ENCODE results near the gene DNAH1. TPM values are rescaled to one million over a fixed set of nuclear protein-coding genes. Genes with fewer than 3 reads are reported as not detected.

The DNAH1 gene
- total and polyA plus RNA-seq, 2 experiments from 2014 or later = 0.81 to 1.8 TPM

- TF ChIP-seq EZH2 (IDR thresholded peaks at IDR 0.05; ENCODE audit: low read depth, unreplicated experiment) (no peak), STAT1 (IDR thresholded peaks at IDR 0.05; ENCODE audit: unreplicated experiment) (no peak), CREB1 (CRISPR knock-in tag; IDR thresholded peaks at IDR 0.05; ENCODE audit: low read depth) (no peak), POLR2AphosphoS5 (IDR thresholded peaks at IDR 0.05; ENCODE audit: low read depth) (no peak), CTCF (conservative IDR thresholded peaks at IDR 0.05; ENCODE audit: low read depth in 2 of 2) (no peak), ETS1 (IDR thresholded peaks at IDR 0.05) (no peak), JUNB (IDR thresholded peaks at IDR 0.05; ENCODE audit: unreplicated experiment) (no peak), NANOG (IDR thresholded peaks at IDR 0.05; ENCODE audit: borderline replicate concordance) (no peak)
- Histone ChIP-seq H3K4me3 (no peak overlapping the region), H3K27ac (ENCODE audit: low read depth) (no peak overlapping the region), H3K36me3 (ENCODE audit: insufficient read depth) (no peaks in the 10 kb centered on the region), H3K4me2 (no peak overlapping the region), H3K9me2 (ENCODE audit: insufficient read depth) (no peaks in the 10 kb centered on the region), H3K4me1 (ENCODE audit: insufficient read depth) (no peaks in the 10 kb centered on the region), H3K79me2 (replicated peaks; ENCODE audit: insufficient read depth) (no peaks in the 10 kb centered on the region), H3F3A (replicated peaks; ENCODE audit: low read depth) (no peaks in the 10 kb centered on the region), H3K27me3 (ENCODE audit: insufficient read depth) (no peaks in the 10 kb centered on the region), H4K20me1 (replicated peaks; ENCODE audit: insufficient read depth) (no peaks in the 10 kb centered on the region), H2AFZ (no peak overlapping the region)
- Mint-ChIP-seq H3K27ac (no peak overlapping the region), H3K4me3 (no peak overlapping the region), H3K9me3 (no peaks in the 10 kb centered on the region), H3K36me3 (ENCODE audit: low read depth) (no peaks in the 10 kb centered on the region), H3K27me3 (ENCODE audit: insufficient read depth, low read depth, poor library complexity) (peaks cover 21% of the 10 kb centered on the region), H3K4me1 (0 out of 3 replicates have a peak, but pooled peaks cover 3% of the 10 kb centered on the region)
- DNase-seq (ENCODE audit: low spot score) (no peak), ATAC-seq (no peak)
Observed at GRCh38 chr3:52357151-52358080, 41.3 kb downstream of the DNAH1 start.

GRCh38 chr3:52358362-52358940, 42.3 kb downstream of the DNAH1 start:
- no peak overlapping the region for H3K4me3 ChIP-seq
- Mint-ChIP-seq H3K9me3 (no peaks in the 10 kb centered on the region), H3K4me3 (no peak overlapping the region), H3K27me3 (ENCODE audit: insufficient read depth, low read depth, poor library complexity) (peaks cover 21% of the 10 kb centered on the region), H3K36me3 (ENCODE audit: low read depth) (no peaks in the 10 kb centered on the region), H3K4me1 (0 out of 3 replicates have a peak, but pooled peaks cover 3% of the 10 kb centered on the region), H3K27ac (no peak overlapping the region)
- no peaks in the 10 kb centered on the region for H3K9me2 ChIP-seq (ENCODE audit: insufficient read depth)
- no peak overlapping the region for H3K27ac ChIP-seq (ENCODE audit: low read depth)
- no peak overlapping the region for H3K4me2 ChIP-seq
- no peaks in the 10 kb centered on the region for H3K27me3 ChIP-seq (ENCODE audit: insufficient read depth)
- H3K36me3 ChIP-seq (ENCODE audit: insufficient read depth) = no peaks in the 10 kb centered on the region
- ATAC-seq (no peak), DNase-seq (ENCODE audit: low spot score) (no peak)
- H3K79me2 ChIP-seq (replicated peaks; ENCODE audit: insufficient read depth) = no peaks in the 10 kb centered on the region
- H4K20me1 ChIP-seq (replicated peaks; ENCODE audit: insufficient read depth) = no peaks in the 10 kb centered on the region
- H3F3A ChIP-seq (replicated peaks; ENCODE audit: low read depth) = no peaks in the 10 kb centered on the region
- H2AFZ ChIP-seq = no peak overlapping the region
- no peaks in the 10 kb centered on the region for H3K4me1 ChIP-seq (ENCODE audit: insufficient read depth)
- no peak for TF ChIP-seq NANOG (IDR thresholded peaks at IDR 0.05; ENCODE audit: borderline replicate concordance)
- TF ChIP-seq ZNF331 (CRISPR knock-in tag; IDR thresholded peaks at IDR 0.05; ENCODE audit: low read depth) = no peak
- no peak for TF ChIP-seq CTCF (conservative IDR thresholded peaks at IDR 0.05; ENCODE audit: low read depth in 2 of 2)

Measured in GM23338 (cell line).